Fibroblast of skin of left biceps (primary cell): Measurements from ENCODE around the gene QARS1.

Source experiments
- DNase-seq, 2 experiments: peaks; one replicate each; pipeline ENCODE4 v3.0.0-alpha.2; 2013; ENCODE audit warnings: low read depth in 2 of 2

QARS1 gene

GRCh38 chr3:49053543-49053942 is 51.0 kb downstream of the QARS1 start:
- no peak for DNase-seq
